NCI-H345 (cell line): Measurements from ENCODE around the gene OLFM4.

Source experiments
- DNase-seq: peaks from one replicate; lab custom pipeline; 2025; lab: John Stamatoyannopoulos, UW

Gene OLFM4

DNA sequence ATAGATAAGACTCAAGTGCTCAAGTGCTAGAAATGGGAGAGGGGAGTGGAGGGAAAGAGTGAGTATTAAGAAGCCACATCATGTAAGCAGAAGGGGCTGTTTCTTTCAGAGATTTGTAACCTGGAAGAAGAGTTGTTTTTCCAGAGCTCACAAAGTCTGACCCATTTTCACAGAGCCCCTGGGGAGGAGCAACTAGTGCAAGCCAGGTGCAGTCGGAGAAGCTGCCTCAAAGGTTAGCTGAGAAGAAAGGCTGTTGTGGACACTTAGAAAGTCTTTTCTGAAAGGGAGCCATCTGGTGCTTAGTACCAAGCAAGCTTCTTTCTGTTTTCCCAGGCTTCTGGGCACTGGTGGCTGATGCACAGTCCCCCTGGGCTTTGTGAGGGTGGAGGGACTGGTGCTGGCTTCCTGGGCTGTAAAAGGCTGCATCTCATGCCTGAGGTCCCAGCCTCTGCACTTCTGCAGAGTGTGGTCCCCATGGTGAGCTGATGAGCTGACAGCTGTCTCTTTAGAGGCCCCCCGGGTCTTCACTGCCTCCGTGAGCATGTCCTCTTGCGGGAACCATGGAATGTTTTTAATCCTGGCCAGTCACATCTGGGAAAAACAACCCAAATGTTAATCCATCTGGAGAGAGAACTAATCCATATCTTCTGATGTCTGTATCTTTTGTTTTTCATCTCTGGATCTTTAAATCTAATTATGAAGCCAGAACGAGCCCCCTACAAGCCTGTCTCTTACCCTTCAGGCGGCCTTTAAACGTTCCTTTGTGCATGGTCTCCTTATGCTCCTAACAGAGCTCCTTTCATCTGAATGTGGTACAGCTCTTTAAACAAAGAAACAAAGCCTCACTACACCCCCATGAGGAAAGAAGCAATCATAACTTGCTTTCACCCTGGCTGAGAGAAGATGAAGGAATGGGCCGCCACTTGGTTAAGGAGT, 40.2 kb downstream of the OLFM4 start:
- DNase-seq, result peak; percentile 26

DNA sequence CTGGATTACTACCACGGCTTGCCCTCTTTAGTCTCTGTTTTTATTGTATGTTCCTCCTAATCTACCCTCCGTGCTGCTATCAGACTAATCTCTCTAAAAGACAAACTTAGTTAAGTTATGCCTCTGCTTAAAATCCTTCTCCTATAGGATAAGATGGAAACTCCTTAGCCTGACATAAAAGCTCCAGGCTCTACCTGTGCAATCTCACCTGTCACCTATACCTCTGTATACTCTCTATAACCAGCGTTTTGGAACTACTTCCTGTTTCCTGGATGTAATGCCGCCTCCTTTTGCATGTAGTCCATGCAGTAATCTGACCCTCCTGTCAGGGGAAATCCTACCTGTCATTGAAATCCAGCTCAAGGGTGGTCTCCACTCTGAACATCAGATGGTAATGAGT, 41.2 kb downstream of the OLFM4 start:
- no peak for DNase-seq

DNA sequence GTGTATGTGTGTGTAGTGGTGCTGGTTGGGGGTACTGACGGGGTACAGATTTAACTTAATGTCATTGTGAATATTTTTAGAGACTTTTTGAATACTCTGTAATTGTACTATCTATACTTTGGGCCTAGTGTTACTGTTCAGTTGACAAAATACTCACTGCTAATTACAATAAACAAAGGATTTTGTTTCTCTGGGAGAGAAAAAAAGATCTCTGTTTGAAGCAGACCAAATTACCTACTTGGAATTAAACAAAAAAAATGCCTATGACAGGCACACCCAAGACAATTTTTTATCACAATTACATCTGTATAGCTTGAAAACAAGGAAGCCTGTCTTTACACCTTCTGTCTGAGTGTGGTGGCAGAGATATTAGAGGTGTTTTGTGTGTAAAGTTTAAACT, 45.1 kb downstream of the OLFM4 start:
- no peak for DNase-seq

DNA sequence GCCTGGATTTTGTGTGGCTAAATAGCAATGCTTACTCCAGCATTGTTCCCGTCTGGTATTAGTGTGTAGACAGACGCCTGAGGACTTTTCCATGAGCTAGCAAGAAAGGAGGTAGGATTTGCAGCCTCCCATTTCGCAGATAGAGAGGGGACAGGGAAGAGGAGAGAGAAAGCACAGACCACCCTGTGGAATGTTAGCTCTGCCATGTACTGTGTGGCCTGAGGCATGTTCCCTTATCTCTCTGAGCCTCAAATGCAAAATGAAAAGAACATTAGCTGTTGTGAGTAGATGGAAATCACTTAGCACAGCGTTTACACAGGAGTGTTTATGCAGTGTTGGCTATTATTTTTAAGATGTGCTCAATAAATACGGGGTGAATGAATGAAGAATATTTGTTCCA, 45.5 kb downstream of the OLFM4 start:
- no peak for DNase-seq

DNA sequence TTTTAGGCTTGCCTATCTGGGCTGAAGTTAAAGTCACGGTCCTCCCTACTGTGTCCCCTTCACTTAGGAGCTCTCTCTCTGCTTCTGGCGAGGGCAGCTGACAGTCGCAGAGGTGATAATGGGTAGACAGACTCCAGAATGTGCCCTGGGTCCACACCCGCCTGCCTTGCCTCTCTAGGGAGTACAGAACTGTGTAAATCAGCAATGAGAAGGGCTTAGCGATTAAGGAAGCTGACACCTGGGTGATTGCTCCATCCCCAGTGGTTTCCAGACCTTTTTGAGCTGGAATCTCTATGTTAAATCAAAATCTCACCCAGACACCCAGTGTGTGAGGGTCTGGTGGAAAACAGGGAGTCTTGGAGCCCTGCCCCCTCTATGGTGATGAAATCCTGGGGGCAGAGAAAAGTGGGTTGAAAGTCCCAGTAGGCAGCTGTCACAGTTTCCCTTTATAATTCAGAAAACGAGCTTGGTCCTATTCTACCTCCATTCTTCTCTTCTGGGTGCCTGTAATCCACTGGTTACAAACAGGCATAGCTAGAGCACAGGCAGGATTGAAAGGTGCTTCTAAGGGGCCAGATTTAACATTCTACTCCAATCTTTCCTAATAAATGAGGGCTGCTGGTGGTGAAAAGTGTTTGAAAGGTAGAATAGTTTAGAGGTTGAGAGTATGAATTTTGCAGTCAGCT, 46.9 kb downstream of the OLFM4 start:
- DNase-seq, result no peak

DNA sequence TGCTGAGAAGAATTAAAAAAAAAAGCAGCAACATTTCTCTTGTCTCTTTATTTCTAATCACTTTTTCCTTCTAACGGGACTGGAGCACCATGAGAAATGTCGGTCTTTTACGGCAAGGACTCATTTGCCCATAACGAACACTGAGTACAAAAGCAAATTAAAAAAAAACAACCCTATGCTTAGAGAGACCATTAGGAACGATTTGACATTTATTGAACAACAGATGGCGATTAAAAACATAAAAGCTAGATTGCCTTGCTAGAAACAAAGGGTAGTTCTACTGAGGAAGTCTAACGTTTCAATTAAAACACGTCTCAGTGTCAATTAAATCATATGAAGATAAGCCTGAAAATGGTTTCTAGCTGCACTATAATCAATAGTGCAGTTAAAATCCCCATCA, 51.1 kb downstream of the OLFM4 start:
- no peak for DNase-seq

DNA sequence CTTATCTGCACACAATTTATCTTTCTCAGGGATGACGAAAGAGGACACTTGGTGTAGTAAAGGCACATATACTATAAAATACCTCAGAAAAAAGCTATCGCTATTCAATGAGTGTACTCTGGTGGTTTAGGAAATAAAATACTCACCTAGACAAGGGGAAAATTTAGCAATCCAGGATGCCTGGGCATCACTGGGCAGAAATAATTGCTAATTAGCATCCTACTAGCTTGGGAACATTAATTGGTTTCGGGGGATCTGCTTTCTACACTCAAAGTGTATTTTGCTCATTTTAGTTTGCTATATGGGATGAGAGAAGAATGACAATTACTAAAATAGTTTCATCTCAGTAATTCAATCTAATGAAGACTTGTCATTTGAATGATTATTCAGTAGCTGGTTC, 60.3 kb downstream of the OLFM4 start:
- no peak for DNase-seq

DNA sequence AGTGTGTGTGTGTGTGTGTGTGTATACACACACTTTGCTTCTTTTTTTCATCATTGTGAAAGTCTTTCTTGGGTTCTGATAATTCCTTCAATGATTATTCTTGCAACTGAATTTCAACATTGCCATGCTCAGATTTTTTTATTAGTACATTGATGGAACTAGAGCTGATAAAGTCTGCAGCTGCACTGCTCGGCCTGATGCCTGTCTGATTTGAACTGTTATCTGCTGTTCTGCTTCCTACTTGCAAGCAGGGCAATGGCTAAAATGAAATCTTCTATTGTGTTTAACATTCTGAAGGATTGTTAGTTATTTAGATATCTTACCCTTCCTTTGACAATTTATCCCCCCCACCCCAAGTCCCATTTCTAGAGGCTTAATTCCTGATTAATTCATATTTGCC, 61.3 kb downstream of the OLFM4 start:
- no peak for DNase-seq

DNA sequence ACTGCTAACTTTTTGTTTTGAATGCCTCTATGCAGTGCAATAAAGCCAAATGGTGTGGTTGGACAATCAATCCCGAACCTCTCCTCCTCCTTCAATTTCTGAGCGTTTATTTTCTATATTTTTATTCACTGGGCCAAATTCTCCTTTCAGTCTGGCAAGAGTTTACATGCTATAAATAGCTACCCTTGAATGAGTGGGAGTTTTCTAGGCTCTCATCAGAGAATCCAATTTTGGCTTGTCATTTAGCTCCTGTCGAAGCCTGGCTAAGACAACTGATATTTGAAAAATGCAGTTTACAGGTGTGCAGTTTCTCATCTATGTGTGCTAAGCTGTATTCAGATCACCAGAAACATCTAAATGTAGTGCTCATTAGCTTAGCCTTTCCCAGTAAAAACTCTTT, 61.8 kb downstream of the OLFM4 start:
- DNase-seq, result no peak

DNA sequence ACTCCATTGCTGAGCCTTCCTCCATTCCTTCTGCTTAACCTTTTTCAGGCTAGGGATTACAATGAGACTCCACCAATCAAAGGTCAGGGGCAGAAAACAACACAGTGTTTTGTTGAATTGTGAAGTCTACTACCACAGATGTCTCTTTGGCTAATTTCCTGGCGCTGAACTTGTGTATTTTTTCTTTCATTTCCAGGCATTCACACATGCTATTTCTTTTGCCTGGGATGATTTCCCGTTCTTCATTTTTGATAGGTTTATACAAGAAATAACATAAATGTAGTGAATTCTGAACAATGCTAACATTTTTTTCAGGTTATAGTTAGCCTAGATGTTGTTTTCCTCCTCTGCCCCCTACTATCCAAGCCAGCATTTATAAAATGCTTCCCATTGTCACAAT, 64.3 kb downstream of the OLFM4 start:
- no peak for DNase-seq

DNA sequence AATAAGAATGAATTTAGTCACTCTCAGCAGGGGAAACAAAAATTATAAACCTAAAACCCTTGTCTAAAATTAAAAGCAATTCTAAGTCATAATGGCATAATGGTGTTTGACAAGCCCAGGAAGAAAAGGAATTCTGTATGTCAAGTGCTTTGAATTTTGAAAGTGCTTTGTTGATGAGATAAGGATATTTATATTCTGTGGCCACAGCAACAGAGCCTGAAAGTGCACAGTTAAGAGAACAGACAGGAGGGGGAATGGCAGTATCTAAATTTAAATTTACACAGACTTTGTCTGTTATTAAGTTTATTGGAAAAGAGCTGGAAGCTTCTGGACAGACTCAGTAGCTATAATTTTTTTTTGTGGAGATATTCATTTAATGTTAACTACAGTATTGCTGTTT, 69.8 kb downstream of the OLFM4 start:
- DNase-seq, result no peak

DNA sequence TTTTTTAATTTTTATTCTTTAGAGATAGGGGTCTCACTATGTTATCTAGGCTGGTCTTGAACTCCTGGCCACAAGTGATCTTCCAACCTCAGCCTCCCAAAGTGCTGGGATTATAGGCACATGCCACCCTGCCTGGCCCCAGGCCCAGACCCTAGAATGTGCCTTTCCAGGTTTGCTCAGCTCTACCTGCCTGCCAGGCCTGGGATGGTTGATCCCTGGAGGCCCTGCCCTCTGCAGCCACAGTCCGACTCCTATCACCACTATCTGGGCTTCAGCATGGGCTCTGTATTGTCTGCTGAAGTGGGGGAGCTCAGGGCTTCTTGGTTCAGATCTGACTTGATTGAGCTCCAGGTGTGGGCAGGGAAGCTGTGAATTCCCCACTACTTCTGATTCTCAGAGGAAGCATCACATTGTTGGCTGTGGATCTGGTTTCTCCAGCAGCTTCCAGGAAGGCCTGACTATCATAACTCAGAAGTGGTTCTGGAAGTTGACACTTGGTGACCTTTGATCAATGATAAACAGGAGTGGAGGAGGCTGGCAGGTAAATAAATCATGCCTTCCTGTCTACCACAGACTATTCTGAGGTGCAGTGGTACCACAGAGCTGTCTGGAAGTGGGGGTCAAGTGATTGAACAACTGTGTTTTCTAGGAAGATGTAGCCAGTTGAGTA, 71.9 kb downstream of the OLFM4 start:
- no peak for DNase-seq
